Fibroblast of skin of left biceps (primary cell): ENCODE data around the gene PLXNB1.
"Not testable (repeated sequence)": the region's sequence is repeated elsewhere in the genome, so short reads cannot be mapped to it uniquely, and the experiment has no call there.

Experiments used
- DNase-seq, 2 experiments: peaks; one replicate each; pipeline ENCODE4 v3.0.0-alpha.2; 2013; ENCODE audit warnings: low read depth in 2 of 2

Gene PLXNB1

GRCh38 chr3:48405971-48406370, 23.9 kb downstream of the PLXNB1 start:
- DNase-seq = no peak

DNA sequence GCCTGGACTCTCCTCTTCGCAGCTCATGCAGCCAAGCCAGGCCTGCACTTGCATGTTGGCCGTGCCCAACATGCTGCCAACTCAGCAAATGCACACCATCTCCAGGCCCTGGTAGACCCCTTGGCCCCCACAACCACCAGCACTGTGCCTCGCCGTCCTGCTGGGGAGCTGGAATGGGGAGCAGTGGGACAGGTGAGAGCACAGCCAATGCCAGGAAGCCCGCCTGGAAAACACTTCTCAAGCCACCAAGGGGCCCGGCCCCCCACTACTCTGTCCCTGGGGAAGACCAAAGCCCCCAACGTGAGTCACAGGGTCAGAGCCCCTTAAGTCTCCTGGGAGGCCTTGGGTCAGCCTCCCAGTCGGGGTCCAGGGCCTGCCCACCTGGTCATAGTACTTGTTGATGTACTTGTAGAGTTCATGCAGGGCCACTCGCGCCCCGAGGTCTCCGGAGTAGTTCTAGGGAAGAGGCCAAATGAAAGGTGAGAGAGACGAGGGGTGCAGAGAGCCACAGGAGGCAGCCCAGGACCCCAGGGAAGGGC, 24.5 kb downstream of the PLXNB1 start:
- no peak for DNase-seq

DNA sequence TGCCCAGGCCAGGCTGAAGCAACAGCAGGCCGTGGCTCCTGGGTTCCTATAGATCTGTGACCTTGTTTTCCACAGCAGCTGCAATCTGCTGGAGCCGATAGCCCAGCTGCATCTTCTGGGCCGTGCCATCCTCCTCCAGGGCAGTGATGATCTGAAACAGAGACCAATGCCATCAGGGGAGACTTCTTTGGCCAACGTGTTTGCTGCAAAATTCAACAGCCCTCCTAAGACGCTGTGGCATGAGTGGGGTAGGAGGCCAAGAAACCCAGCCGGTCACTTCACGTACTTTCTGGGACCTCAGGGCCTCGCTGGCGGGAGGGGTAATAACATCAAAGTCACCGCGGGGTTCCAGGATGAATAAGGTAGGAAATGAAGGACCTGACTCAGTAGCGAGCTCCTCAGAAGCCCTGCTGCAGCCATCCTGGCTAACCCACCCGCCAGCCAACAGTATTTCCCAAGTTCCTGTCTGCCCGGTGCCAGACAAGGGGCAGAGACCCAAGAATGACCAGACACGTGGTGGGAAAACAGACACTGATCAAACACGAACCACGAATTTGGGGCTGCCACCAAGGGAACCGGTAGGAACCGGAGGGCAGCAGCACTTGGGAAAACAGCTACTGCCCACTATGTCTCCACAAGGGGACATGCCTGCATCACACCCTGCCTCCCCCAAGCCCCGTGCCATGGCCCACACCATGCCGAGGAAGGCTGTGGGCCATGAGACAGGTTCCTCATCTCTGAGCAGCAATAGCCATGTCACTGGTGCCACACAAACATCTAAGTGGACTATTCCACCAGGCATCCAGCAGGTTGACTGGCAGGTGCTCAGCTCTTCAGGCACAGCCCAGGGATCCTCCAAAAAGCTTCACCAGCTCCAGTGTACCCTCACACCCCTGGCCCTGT, 25.2 kb downstream of the PLXNB1 start:
- no peak for DNase-seq

DNA sequence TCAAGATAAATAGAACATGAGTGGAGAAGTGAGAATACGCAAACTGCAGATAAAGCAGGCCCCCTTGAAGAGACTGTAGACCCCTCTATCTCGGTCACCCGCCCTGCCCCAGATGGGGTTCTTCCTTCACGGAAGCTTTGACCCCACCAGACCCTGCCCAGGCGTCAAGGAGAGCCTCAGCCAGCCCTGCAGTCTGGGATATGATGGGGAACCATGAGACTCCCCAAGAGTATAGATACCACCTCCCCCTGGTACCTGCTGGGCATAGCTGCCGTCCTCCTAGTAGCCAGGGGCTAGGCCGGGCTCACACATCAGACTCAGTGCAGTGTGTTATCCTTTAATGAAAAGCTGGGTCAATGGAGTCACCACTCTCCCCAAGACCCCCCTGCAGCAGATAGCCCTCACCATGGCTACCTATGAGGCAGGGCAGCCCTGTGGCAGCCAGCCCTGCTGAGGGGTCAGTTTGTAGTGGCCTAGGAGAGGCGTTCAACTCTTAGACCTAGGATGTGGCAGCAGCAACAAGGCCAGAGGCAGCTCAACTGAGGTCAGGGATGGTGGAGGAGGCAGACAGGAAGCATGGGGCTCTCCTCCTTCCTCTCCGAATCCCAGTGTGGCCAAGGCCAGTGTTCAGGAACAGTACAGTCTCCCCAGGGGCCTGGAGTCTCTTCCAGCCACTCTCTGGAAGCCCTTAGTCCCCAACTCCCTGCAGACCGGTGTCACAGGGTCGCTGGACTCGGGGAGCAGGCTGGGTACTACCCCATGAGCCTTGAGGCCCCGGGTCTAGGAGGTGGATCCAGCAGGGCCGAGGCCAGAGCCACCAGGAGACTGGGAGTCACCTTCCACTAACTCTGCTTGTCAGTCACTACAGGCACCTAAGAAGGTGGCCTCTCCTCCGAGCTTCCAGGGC, 26.1 kb downstream of the PLXNB1 start:
- DNase-seq = no peak

DNA sequence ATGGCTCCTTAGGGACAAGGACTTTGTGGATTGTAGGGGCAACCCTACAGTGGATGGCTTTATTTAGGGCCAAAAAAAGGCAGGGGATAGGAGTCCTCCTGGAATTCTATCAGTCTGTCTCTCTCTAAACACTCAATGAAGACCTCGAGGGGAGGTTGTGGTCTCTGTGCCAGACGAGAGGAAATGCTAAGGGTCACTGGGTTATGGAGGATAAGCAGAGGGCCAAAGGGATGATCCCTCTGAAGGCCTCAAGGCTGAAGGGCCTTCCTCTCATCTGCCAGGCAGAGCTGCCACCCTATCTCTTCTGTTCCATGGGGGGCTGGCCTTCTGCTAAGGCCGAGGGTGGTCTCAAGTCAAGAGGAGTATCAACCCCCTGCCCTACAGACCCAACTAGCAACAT, 27.0 kb downstream of the PLXNB1 start:
- DNase-seq = no peak

- DNase-seq = peak; percentile 69 to 73
Measured at GRCh38 chr3:48402281-48402732, 27.6 kb downstream of the PLXNB1 start.

- DNase-seq = not testable (repeated sequence)
Measured at GRCh38 chr3:48401434-48401901, 28.4 kb downstream of the PLXNB1 start.

DNA sequence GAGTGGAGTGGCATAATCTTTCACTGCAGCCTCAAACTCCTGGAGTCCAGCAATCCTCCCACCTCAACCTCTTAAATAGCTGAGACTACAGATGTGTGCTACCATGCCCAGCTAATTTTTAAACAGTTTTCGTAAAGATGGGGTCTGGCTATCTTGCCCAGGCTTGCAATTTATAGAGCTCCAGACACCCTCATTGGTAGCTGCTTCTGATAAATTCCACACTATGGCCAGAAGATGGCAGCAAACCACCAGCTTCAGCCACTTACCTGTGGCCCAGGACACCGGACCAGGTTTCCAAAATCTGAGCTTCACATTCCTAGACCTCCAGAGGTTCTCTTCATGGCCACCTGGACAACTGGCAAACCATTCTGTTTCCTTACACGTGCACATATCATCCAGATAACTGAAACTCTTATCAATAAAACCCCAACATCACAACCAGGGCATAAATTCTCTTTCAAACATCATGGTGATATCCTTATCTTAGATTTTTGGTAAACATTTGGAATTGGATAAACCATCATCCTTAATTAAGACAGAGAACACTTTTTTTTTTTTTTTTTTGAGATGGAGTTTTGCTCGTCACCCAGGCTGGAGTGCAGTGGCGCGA, 29.0 kb downstream of the PLXNB1 start:
- peak; percentile 5 for DNase-seq

DNA sequence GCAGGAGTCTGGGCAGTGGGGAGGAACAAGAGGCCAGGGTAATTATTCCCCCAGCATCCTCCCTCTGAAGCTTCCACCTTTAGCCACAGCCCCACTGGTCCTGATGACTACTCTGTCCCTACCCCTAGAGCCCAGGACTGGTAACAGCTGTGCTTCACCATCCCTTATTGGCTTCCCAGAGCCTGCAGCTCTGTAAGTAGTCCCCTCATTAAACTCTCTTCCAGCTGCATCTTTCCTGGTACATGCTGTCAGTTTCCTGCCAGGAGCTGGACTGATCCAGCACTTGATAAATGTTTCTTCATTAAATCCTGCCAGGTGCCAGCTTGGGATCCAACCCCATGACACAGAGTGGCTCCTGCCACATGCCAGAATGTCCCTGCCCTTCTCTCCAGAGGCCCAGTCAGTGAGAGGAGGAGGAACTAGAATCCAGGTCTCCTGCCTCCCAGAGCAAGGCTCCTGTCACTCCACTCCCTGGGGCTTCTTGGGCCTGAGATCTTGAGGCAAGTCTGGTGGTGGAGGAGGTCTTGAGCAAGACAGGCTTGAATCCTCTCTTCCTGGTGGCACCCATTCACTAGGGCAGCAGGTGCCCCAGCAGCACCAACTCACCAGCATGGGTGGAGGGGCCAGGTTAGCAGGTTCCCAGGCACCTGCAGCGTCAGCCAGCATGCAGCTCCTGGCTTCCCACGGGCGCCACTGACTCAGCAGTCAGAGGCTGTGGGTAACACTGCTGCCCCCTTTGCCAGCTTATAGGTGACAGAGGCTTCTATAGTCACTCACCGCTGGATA, 30.3 kb downstream of the PLXNB1 start:
- no peak for DNase-seq

- no peak for DNase-seq
Measured at GRCh38 chr3:48398701-48399386, 31.0 kb downstream of the PLXNB1 start.

DNA sequence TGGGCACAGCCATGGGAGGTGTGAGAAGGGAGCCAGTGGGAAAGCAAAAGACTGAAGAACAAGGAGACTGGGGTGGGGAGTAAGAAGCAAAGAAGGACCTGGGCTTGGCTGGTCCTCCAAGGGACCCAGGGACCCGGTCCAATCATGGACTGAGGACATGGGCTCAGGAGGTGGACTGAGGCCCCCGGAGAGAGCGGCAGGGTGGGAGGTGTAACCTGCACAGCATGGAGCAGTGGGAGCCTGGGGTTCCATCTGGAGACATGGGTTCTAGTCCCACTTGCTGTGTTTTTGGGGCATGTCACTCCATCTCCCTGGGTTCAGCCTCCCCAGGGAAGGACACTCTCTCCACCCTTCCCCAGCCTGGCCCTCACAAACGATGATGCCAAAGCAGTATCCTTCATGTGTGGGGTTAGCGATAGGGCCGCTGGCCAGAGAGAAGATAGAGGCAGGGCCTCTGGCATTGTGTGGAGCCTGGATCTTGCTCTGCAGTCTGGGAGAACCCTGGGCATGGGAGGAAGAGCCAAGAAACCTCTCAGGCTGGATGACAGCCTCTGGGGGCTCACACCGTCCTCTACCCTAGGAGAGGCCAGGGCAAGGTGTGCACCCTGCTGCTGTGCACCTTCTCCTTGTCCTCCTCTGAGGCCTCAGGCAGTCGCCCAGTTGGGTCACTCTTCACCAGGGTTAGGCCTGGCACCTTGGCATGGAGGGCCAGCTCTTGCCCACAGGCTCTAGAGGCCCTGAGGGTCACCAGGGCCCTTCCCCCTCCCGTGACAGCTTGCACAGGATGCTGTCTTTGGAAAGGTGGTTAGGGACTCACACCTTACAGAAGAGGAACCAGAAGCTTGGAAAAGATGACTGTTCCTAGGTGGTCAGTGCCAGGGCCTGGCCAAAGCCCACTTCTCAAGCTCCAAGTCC, 31.9 kb downstream of the PLXNB1 start:
- no peak for DNase-seq

GRCh38 chr3:48395714-48396113, 34.2 kb downstream of the PLXNB1 start:
- no peak for DNase-seq

- no peak for DNase-seq
Measured at GRCh38 chr3:48394391-48394790, 35.5 kb downstream of the PLXNB1 start.

GRCh38 chr3:48388966-48389365, 40.9 kb downstream of the PLXNB1 start:
- no peak for DNase-seq

- no peak for DNase-seq
Measured at GRCh38 chr3:48387634-48388033, 42.3 kb downstream of the PLXNB1 start.

- DNase-seq = no peak
Measured at GRCh38 chr3:48372862-48373435, 56.9 kb downstream of the PLXNB1 start.

DNA sequence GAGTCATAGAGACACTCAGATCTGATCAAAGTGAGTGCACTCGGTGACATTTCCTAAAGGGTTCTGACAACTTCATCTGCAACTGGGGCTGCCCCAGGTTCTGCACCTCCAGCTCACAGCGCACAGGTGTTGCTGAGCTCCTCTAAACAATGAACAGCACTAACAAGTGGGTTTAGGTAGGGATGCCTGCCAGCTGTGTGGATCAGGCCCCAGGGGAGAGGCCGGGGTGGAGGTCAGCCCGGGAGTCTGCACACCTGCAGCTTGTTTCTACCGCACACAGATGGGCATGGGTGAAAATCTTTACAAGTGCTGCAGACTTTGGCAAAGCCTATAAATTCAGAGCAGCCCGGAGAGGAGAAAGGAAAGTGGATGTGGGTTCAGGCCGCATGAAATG, 57.5 kb downstream of the PLXNB1 start:
- no peak for DNase-seq

- DNase-seq = no peak
Measured at GRCh38 chr3:48371651-48372376, 58.1 kb downstream of the PLXNB1 start, which contains the start of gene FBXW12. Gene FBXW12 (plus strand): TSS chr3:48372219. CDS start chr3:48372768, 549 bp downstream.
